ENCODE data around the gene ZNF283. TPM values are rescaled to one million over a fixed set of nuclear protein-coding genes. Genes with fewer than 3 reads are reported as not detected.

Gene ZNF283
- total and polyA plus RNA-seq, 2 donors (not counting 1 experiment from before 2014, with no cell fraction given) = 2.1 to 20.8 TPM

DNA sequence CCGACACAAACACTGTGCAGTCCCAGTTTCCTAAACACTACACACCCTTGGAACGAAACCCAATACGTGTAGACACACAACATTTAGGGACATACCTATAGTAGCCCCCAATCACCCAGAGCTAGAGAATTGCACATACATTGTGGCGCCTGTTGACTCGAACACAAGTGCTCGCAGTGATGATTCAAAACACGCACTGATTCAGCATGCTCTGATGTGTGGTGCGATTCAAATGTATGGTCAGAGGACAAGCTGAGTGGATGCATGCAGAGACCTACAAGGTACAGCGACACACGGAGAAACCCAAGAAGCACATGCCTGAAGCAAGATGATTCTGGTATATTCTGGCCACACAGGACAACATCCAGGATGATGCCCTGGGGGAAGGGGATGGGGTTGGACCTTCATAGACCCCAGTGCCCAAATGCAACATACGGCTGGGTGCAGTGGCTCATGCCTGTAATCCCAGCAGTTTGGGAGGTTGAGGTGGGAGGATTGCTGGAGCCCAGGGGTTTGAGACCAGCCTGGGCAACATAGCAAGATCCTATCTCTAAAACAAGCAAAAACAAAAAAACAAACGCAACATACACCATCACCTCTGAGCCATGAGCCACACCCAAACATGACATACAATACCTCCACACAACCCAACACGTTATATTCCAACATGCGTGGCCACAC is 45.4 kb upstream of the ZNF283 start:
- peaks cover 66 to 85% of the 10 kb centered on the region in 2 donors for H3K4me1 ChIP-seq (ENCODE audit: control insufficient read depth in 2 of 2, insufficient read depth in 2 of 2, low read length in 2 of 2)

More for the DNA sequence above, 45.4 kb upstream of the ZNF283 start:
- intact Hi-C loops (cut with micrococcal nuclease) = loop anchor here (1.0 to 10.0 kb wide), 3 partner anchors 16 to 337 kb away; partner anchors contain the start of genes PINLYP and XRCC1
- ChIA-PET POLR2A (interaction anchor here (1.7 to 9.3 kb wide), 3 partner anchors 15 to 29 kb away, joined by 11 to 89 read pairs (median 75); partner anchors contain the start of gene SMG9), CTCF (interaction anchor here (0.5 to 11.3 kb wide), 5 partner anchors 18 to 37 kb away, joined by 3 to 237 read pairs (median 4); partner anchors contain the start of gene SMG9)
- no peaks in the 10 kb centered on the region for H3K27me3 ChIP-seq (replicated peaks in 1 of 4; ENCODE audit: control extremely low read depth in 1 of 4, control insufficient read depth in 3 of 4, insufficient read depth in 4 of 4, low read length in 3 of 4)
- H3K4me3 ChIP-seq (ENCODE audit: control extremely low read depth in 1 of 5, extremely low read depth in 1 of 5, insufficient read depth in 1 of 5, low read depth in 2 of 5, low read length in 4 of 5) = peak overlapping the region in 4 of 5 experiments; percentile 65 to 74 (median 66)
- WGBS (ENCODE audit: insufficient coverage) = 79% methylated on average over 13 of the region's 14 CpGs
- peak; percentile 22 for DNase-seq
- ATAC-seq (ENCODE audit: low read depth) = no peak
- TF ChIP-seq, protein P1, sequence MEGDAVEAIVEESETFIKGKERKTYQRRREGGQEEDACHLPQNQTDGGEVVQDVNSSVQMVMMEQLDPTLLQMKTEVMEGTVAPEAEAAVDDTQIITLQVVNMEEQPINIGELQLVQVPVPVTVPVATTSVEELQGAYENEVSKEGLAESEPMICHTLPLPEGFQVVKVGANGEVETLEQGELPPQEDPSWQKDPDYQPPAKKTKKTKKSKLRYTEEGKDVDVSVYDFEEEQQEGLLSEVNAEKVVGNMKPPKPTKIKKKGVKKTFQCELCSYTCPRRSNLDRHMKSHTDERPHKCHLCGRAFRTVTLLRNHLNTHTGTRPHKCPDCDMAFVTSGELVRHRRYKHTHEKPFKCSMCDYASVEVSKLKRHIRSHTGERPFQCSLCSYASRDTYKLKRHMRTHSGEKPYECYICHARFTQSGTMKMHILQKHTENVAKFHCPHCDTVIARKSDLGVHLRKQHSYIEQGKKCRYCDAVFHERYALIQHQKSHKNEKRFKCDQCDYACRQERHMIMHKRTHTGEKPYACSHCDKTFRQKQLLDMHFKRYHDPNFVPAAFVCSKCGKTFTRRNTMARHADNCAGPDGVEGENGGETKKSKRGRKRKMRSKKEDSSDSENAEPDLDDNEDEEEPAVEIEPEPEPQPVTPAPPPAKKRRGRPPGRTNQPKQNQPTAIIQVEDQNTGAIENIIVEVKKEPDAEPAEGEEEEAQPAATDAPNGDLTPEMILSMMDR (IDR thresholded peaks at IDR 0.05) = no peak
- no peak for TF ChIP-seq EZH2 (IDR thresholded peaks at IDR 0.05; ENCODE audit: borderline replicate concordance, insufficient read depth, low read depth, low read length, poor library complexity, severe bottlenecking)
- H3K4me2 ChIP-seq (replicated peaks; ENCODE audit: low read depth, low read length, poor library complexity, severe bottlenecking) = peak overlapping the region; percentile 85
- H3K4me3 Mint-ChIP-seq = peak overlapping the region; percentile 93
- peaks cover 10% of the 10 kb centered on the region for H4K20me1 ChIP-seq (ENCODE audit: control insufficient read depth, insufficient read depth, low read length, poor library complexity, severe bottlenecking)
- no peaks in the 10 kb centered on the region for H3K9me3 Mint-ChIP-seq (ENCODE audit: insufficient read depth)
- H3K27ac Mint-ChIP-seq = peak overlapping the region; percentile 99
- peaks cover 47% of the 10 kb centered on the region for H3K79me2 ChIP-seq (ENCODE audit: control insufficient read depth, insufficient read depth, low read length)
- H3K27me3 Mint-ChIP-seq = no peaks in the 10 kb centered on the region
- peak overlapping the region; percentile 73 to 85 for H3K27ac ChIP-seq (ENCODE audit: low read length in 2 of 2)
- no peak overlapping the region for H2AFZ ChIP-seq (ENCODE audit: insufficient read depth, low read depth, low read length, poor library complexity, severe bottlenecking)
- H3K36me3 ChIP-seq (replicated peaks in 1 of 2; ENCODE audit: control extremely low read depth in 1 of 2, control insufficient read depth in 1 of 2, extremely low read depth in 1 of 2, insufficient read depth in 2 of 2, low read length in 1 of 2) = no peaks in the 10 kb centered on the region
- no peaks in the 10 kb centered on the region for H3K9me3 ChIP-seq (ENCODE audit: control extremely low read depth in 1 of 3, control insufficient read depth in 2 of 3, insufficient read depth in 1 of 3, low read length in 2 of 3)
- H3K9ac ChIP-seq (ENCODE audit: low read length) = peak overlapping the region; percentile 78
- H3K4me1 Mint-ChIP-seq = peaks cover 81% of the 10 kb centered on the region
